Measurements from ENCODE around the gene SCUBE1.

The SCUBE1 gene

DNA sequence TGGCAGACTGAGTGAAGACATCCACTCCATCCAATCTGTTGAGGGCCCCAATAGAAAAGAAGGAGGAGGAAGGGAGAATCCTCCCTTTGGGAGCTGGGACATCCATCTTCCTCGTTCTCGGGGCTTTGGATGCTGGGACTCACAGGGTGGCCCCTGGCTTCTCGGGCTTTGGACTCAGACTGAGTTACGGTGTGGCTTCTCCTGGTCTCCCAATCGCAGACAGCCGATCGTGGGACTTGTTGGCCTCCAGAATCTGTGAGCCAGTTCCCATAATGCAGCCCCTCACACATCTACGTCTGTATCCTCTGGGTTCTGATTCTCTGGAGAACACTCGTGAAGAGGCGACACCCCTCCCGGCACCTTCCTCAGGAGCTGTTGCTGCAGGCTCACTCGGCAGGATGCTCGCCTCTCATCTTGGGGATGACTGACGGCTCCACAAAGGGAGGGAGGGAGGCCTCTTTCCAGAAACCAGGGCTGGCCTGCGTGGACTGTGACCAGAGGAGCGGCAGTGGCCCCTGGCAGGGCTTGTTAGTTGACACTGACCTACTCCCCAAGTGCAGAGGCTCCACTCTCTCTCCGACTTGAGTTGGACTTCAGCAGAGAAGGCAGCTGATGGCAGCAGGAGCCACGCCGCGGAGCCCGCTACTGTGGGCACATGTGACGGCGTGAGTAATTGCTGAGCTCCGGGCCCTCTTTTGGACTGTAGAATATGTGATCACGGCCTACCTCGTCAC lies 141.5 kb downstream of the SCUBE1 start:
- no peak for TF ChIP-seq CTCF (IDR thresholded peaks at IDR 0.05; ENCODE audit: control insufficient read depth, extremely low read depth, insufficient read depth)
- H3K4me3 ChIP-seq (ENCODE audit: low read depth, low read length), result no peak overlapping the region
- no peak for DNase-seq (ENCODE audit: low read depth)

DNA sequence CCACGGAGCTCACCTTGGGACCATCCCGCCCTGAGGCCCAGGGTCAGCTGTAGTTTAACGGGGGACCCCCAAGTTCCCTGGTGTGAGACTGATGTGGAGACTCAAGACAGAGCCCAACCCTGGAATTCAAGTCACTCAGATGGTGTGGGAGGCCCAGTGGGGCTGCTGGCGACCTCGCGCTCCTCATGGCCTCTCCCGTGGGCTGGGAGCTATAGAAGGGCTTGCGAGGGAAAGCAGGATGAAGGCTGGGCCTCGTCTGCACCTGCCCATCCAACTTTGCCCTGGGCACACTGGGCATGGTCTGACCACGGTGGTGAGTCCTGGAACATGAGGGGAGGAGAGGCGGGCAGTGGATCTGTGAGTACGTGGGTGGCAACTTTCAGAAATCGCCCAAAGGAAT lies 142.6 kb downstream of the SCUBE1 start:
- no peak for TF ChIP-seq CTCF (IDR thresholded peaks at IDR 0.05; ENCODE audit: control insufficient read depth, extremely low read depth, insufficient read depth)

GRCh38 chr22:43200031-43200430 lies 143.1 kb downstream of the SCUBE1 start:
- no peak overlapping the region for H3K4me3 ChIP-seq (ENCODE audit: low read depth, low read length)
- no peak for TF ChIP-seq CTCF (IDR thresholded peaks at IDR 0.05; ENCODE audit: control insufficient read depth, extremely low read depth, insufficient read depth)
- DNase-seq (ENCODE audit: low read depth), result no peak

More for the DNA sequence above, 142.6 kb downstream of the SCUBE1 start:
- DNase-seq (ENCODE audit: low read depth), result no peak
- no peak overlapping the region for H3K4me3 ChIP-seq (ENCODE audit: low read depth, low read length)

DNA sequence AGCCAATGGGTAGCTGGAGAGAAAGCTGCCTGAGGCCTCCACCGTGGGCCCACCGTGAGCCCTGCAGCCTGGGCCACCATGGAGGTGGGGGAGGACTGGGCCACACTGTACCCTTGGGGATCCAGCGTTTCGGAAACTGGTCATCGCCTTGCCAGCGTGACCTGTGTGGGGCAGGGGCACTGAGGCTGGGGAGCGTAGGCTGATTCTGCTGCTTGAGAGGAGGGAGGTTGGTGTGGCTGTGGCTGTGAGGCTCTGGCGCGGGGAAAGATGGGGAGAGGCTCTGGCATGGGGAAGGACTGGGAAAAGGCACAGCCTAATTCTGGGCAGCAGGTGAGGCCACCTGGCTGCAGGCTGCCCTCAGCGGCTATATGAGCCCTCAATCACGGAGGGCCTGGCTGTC lies 143.6 kb downstream of the SCUBE1 start:
- H3K4me3 ChIP-seq (ENCODE audit: low read depth, low read length), result no peak overlapping the region
- no peak for TF ChIP-seq CTCF (IDR thresholded peaks at IDR 0.05; ENCODE audit: control insufficient read depth, extremely low read depth, insufficient read depth)
- DNase-seq (ENCODE audit: low read depth), result no peak

- no peak for TF ChIP-seq CTCF (IDR thresholded peaks at IDR 0.05; ENCODE audit: control insufficient read depth, extremely low read depth, insufficient read depth)
- no peak for DNase-seq (ENCODE audit: low read depth)
- no peak overlapping the region for H3K4me3 ChIP-seq (ENCODE audit: low read depth, low read length)
These were observed 144.2 kb downstream of the SCUBE1 start for GRCh38 chr22:43198936-43199335.

DNA sequence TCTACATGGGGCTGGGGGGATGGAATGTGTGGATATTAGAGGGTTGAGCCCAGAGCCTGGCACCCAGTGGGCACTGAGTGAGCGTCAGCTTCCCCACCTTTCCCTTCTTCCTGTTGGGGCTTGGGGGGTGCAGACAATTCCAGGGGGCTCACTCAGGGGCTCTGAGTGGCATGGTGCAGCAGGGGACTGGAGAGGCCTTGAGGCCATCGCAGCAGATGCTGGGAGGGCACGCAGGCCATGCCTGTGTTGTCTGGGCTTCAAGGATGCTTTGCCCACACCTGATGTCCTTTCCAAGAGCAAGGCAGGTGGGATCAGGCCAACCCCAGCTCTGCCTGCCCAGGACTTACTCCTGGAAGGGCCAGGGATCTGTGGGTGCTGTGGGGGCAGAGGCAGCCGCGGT lies 145.0 kb downstream of the SCUBE1 start:
- no peak for DNase-seq (ENCODE audit: low read depth)
- TF ChIP-seq CTCF (IDR thresholded peaks at IDR 0.05; ENCODE audit: control insufficient read depth, extremely low read depth, insufficient read depth), result no peak
- H3K4me3 ChIP-seq (ENCODE audit: low read depth, low read length), result no peak overlapping the region

Data from LNCaP clone FGC (cell line).